GM21447 (cell line): ENCODE results near the gene FLYWCH2.
"Not testable (repeated sequence)": the region's sequence is repeated elsewhere in the genome, so short reads cannot be mapped to it uniquely, and the experiment has no call there.

ENCODE experiments used
- ATAC-seq: cut with Tn5 transposase; IDR thresholded peaks from one replicate; pipeline ENCODE4 v1.9.1; 2021; ENCODE audit not compliant: unreplicated experiment

Gene FLYWCH2

DNA sequence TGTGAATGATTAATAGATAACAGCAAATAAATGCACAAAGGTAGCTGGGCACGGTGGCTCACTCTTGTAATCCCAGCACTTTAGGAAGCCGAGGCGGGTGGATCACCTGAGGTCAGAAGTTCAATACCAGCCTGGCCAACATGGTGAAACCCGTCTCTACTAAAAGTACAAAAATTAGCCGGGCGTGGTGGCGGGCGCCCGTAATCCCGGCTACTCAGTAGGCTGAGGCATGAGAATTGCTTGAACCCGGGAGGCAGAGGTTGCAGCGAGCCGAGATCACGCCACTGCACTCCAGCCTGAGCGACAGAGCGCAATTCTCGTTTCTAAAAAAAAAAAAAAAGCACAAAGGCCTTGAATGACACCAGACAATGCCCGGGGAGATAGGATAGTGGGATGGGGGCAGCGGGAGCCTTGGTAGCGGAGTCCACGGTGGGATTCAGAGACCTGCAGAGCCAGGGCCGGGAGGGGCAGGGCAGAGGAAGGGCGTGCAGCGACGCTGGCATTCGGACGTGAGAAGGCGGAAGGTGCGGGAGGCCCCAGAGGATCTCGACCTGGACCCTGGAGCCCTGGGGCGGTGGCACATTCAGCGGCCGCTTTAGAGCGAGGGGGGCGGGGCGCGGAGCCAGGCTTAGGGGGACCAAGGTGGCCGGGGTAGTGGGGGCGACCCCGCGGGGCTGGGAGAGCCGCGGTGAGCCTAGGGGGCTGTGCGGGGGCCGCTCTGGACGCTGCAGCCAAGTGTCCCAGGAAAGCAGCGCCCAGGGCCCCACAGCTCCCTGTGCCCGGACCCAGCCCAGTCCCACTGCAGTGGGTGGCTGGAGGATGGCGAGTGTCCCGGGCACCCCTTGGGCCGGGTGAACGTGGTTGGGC is 999 bp upstream of the FLYWCH2 start:
- ATAC-seq, result peak; percentile 11

DNA sequence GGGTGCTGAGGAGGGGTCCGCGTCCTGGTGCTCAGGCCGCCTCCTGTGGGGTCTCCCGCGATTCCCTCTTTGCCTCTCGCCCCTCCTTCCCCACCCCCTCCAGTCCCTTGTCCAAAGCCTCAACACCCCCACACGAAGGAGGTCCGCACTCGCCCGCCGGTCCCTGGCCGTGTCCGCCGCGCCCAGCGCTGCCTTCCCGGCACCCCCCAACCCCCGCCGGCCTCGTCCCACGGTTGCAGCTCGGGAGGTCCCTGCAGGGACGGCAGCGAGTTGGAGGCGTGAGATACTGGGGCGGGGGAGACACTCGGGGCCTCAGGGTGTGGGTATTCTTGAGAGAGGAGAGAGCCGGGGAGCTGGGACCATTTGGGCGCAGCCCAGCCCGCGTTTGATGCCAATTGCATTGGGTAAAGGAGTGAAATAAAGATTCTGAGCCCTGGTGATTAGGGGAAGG is 468 bp downstream of the FLYWCH2 start:
- no peak for ATAC-seq

DNA sequence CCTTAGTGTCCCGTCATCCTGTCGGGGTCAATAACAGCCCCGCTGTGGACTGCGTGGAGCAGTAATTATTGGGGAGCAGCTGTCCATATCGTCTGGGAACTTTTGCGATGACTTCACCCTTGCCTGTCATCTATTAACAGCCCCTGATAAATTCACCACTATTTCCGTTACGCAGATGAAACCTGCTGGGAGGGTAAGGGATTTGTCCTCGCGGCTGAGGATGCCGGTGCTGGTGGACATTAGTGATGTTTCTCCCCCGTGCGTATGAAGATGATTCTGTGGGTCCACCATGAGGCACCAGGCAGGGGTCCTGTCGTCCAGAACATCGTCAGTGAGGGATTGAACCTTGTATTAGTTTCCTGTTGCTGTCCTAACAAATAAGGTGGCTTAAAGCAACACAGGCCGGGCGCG is 1.0 kb downstream of the FLYWCH2 start:
- ATAC-seq, result no peak

DNA sequence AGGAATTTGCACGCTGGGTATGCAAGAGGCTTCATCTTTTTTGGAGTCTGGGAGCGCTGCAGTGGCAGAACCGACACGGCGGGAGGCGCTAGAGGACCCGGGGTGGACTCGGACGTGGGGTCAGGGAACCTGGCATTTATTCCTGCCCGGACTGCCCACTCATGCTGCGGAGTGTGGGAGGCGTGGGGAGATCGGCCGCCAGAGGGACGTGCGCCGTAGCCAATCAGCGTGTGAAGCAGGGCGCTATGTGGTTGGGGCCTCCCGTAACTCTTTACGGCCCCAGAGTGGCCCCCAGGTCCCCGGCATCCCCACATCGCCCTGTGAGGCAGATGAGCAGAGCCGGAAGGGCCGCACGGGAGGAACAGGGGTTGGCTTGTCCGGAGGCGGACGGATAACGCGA is 11.2 kb downstream of the FLYWCH2 start:
- ATAC-seq, result no peak

DNA sequence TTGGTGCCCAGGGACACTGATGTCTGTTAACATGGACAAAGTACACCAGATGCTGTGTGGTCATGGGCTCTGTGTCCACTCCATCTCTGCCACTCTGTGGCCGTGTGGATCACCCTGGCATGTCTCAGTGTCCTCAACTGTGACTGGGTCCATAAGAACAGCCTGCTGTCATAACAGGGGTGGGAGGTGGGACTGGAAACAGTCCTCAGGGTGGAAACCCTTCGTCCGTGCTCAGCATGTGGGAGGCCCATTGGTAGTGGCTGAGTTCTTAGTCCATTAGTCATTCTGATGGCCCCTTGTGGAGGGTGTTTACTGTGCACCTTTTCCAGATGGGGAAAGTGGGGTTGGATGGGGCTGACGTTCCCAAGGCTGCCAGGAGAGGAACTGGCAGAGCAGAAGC is 12.8 kb downstream of the FLYWCH2 start:
- ATAC-seq, result no peak

DNA sequence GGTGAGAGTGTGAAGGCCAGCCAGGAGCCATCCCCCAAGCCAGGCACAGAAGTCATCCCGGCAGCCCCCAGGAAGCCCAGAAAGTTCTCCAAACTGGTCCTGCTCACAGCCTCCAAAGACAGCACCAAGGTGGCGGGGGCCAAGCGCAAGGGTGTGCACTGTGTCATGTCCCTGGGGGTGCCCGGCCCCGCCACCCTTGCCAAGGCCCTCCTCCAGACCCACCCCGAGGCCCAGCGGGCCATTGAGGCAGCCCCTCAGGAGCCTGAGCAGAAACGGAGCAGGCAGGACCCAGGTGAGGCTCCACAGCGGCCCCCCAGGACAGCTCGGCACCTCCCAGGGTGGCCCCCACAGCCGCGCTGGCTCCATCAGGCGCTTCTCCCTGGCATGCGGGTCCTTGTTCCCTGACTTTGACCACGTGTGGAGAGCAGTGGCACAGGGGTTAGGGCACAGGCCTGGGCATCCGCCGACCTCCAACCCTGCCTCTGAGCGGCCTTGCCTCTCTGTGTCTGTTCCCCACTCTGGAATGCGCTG is 13.5 kb downstream of the FLYWCH2 start:
- no peak for ATAC-seq

DNA sequence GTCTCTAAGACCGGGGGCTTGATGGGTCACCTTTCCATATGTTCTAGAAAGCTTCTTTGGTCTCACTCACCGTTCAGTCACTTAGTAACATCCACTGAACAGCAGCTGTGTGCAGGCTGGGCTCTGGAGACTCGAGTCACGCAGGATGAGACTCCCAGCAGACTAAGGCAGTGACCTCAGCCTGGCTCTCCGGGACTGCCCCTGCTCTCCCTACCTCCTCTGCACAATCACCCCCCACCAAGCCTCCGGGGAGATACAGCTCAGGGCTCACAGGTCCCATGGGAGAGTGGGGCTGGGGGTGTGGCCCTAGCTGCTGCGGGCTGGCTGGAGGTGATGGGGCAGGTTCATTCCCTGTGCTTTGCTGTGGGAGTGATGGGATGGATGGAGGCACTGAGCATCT is 14.1 kb downstream of the FLYWCH2 start:
- peak; percentile 78 for ATAC-seq

DNA sequence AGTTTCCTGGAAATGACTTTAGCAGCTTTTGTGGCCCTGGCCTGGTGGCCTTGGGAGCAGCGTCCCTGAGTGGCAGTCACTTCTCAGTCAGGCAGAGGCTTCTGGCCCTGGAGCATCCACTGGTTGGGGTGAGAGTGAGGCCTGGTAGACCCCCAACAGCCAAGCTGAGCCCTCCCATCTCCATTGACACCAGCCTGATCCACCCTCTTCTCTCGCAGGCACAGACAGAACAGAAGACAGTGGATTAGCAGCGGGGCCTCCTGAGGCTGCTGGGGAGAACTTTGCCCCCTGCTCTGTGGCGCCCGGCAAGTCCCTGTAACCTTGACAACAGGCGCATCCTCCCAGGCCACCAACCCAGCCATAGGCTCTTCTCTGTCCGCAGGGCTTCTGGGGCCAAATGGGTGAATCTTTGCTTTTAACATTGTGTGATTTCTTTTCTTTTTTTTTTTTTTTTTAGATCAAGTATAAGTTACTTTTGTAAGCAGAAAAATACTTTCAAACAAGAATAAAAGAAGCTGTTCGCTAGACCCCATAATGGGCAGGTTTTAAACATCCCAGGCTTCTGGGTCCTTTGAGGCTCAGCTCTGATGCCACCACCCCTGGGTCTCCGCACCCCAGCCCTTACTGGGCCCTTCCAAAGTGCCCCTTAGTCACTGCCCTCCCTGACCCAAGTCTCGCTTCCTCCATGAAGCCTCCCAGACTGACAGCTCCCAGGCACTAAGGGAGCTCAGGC is 16.0 kb downstream of the FLYWCH2 start:
- ATAC-seq, result no peak

DNA sequence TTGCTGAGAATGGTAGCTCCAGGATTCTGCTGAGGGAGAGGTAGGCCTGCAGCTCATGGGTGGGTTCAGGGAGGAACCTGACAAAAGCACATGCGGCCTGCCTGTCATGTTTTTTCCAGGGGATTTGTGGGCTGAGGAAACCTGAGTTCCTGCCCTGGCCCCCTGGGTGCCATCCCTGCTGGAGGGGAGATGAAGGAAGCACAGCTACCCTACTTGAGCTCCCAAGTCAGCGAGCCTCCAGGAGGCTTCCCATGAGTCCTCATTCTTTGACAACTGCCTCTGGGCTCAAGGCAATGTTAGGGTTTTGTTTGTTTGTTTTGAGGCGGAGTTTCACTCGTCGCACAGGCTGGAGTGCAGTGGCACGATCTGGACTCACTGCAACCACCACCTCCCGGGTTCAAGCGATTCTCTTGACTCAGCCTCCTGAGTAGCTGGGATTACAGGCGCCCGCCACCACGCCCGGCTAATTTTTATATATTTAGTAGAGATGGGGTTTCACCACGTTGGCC is 16.6 kb downstream of the FLYWCH2 start:
- no peak for ATAC-seq

DNA sequence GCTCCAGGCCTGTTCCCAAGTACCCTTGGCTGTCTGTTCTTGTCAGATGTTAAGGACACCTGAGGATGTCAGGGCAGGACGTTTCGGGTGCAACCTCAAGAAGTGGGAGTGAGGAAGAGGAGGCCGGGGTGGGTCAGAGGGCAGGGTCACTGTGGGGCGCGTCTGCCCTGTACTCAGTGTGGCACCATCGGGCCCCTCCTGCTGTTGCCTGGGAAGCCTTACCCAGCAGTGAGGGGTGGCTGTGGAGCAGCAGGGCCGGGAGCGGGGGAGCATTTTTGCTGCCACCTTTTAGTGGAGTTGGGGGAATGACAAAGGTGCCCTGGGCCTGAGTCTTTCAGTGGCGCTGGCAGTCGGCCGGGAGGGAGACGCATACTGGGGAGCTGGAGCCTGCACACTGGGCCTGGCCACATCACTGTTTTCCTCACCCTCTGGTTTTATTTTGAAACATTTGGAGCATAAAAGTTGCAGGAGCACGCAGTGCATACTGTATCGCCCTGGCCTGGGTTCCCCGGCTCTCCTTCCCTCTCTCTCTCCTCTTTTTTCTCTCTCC is 17.6 kb downstream of the FLYWCH2 start:
- ATAC-seq, result no peak

DNA sequence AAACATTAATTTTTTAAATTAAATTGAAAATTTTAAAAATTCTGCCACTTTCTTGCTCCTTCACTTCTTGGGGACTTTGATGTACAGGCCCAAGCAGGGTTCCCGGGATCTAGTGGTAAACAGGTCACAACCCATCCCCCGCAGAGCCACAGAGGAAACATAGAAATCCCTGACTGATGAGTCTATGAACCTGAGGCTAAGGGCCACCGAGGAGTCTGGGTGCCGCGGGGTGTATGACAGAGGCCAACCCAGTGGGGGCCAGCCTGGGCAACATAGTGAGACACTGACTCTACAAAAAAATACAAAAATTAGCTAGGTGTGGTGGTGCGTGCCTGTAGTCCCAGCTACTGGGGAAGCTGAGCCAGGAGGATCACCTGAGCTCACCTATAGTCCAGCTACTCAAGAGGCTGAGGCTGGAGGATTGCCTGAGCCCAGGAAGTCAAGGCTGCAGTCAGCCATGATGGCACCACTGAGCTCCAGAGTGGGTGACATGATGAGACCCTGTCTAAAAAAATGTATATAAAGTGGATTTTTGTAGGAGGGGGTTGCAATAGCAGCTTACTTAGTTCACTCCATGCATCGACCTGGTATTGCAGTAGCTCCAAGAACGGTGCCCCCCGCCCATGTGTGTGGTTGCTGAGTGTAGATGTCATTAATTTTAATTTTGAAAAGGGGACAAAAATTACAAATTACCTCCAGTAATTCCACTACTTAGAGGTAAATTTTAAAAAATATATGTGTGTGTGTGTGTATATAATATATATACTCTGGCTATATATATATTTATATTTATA is 19.5 kb downstream of the FLYWCH2 start:
- ATAC-seq, result no peak

DNA sequence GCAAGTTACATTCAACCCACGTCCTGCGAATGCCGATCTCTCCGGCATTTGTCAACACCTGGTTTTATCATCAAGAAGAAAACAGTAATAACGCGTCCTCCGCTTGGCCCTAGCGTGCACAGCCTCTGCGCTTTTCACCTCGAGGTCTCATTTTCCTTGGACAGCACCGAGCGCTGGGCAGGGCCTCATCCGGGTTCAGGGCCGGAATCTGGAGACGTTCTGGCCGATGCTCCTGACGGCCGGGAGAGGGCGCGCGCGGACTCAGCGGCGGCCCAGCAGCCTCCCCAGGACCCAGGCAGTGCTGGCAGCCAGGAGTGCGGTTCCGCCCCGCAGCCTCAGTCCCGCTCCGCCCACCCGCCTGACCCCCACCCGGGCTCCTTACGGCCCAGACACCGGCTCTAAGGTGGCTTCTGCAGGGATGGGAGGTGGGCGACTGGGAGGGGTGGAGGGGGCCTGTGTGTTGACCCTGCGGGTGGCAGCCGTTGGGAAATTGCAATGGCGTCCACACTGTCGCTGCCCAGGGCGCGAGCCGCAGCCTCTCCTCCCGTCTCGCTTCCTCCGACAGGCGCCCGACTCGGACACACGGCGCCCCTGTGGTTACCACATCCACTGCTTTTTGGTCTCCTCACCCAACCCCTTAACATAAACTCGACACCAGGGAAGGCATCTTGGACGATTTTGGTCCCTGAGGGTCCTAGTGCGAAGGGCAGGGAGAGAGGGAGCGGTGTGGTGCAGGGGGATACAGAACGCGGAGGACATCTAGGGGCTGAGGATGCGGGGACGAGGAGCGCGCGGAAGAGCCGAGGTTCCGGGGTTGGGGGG is 21.3 kb downstream of the FLYWCH2 start:
- peak; percentile 2 for ATAC-seq

DNA sequence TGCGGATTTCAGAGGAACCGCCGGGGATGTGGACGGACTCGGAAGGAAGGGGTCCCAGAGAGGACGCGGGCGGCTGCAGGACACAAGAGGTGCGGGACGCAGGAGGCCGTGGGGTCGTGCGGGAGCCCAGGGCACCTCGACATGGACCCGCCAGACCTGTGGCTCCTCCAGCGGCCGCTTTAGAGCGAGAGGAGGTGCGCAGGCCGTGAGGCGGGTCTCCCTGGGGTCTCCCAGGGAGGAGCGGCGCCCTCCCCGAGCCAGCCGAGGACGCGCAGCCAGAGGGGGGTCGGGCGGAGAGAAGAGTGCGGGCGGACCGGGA is 21.9 kb downstream of the FLYWCH2 start:
- ATAC-seq, result no peak

DNA sequence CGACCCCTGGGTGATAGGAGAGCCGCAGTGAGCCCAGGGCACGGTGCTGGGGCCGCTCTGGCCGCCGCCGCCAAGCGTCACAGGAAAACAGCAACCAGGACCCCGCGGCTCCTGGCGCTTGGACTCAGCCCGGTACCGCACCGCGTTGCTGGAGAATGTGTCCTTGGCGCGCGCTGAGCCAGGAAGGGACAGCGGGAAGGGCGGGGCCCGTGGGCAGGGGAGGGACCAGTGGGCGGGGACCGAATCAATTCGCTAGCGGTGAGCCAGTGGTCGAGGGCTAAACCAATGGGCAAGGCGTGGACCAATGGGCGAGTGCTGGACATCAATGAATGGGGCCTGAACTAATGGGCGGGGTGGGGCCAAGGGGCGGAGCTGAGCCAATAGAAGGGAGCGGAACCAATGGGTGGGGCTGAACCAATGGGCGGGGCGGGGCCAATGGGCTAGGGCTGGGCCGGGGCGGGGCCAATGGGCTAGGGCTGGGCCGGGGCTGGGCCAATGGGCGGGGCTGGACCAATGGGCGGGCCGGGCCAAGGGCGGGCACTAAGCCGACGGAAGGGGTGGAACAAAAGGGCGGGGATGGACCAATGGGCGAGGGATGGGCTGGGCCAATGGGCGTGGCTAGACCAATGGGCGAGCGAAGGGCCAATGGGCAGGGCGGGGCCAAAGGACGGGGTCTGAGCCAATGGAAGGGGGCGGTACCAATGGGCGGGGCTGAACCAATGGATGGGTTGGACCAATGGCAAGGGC is 22.4 kb downstream of the FLYWCH2 start:
- ATAC-seq, result peak; percentile 66

DNA sequence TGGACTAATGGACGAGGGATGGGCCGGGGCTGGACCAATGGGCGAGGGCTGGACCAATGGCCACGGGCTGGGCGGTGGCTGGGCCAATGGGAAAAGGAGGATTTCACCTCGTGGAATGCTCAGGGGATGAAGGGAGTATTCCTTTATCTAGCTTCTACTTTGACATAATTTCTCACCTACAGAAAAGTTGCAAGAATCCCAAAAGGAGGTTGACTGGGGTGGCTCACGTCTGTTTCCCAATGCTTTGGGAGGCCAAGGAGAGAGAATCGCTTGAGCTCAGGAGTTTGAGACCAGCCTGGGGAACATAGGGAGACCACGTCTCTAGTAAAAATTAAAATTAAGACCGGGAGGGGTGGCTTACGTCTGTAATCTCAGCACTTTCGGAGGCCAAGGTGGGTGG is 23.0 kb downstream of the FLYWCH2 start:
- ATAC-seq, result no peak

DNA sequence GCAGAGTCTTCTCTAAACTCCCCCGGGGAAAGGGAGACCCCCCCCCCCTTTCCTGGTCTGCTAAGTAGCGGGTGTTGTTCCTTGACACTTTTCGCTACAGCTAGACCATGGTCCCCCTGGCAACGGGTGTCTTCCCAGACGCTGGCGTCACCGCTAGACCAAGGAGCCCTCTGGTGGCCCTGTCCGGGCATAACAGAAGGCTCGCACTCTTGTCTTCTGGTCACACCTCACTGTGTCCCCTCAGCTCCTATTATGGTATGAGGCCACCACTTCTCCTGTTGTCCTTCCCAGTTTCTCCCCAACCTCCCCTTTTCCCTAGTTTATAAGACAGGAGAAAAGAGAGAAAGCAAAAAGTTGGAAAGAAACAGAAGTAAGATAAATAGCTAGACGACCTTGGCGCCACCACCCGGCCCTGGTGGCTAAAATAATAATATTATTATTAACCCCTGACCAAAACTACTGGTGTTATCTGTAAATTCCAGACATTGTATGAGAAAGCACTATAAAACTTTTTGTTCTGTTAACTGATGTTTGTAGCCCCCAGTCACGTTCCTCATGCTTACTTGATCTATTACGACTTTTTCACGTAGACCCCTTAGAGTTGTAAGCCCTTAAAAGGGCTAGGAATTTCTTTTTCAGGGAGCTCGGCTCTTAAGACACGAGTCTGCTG is 24.2 kb downstream of the FLYWCH2 start:
- not testable (repeated sequence) for ATAC-seq

DNA sequence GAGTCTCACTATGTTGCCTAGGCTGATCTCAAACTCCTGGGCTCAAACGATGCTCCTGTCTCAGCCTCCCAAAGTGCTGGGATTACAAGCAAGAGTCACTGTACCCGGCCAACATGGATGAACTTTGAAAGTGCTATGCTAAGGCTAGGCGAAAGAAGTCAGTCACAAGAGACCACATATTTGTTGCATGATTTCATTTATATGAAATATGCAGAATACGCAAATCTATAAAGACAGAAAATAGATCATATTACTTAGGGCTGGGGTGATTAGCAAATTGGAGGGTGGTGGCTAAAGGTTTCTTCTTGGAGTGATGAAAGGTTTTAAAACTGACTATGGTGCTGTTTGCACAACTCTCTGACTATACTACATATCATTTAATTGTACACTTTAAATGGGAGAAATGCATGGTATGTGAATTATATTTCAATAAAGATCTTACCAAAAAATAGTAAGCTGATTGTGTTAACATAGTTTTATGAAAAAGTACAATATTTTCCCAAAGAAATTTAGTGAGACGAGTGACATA is 27.5 kb downstream of the FLYWCH2 start:
- ATAC-seq, result no peak

DNA sequence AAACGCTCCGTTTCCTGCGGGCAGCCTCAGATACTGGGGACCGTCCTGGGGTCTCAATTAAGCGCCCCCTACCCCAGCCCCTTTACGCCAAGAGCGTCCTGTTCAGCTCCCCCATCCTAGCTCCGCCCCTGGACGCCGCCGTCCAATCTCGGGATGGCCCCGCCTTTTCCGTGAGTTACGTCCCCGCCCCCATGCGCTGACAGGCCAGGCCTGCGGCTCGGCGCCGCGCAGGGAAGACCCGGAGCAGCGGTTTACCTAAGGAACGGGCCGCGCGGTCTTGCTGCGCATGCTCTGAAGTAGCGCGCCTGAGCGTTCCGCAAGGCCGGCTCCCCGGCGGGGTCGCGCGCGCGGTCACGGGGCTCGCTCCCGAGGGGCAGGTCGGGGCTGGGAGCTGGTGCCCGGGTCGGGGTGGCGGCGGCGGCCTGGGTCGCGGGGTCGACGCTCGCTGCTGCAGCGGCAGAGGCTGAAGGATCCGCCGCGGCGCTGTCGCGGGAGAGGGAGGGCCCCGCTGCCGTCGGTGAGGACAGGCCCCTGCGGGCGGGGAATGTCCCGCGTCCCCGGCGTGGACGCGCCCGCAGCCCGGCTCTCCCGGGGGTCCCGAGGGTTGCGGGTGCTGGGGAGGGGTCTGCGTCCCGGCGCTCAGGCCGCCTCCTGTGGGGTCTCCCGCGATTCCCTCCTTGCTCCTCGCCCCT is 28.8 kb downstream of the FLYWCH2 start, which contains the start of gene FLYWCH1:
Gene FLYWCH1, plus strand, starts transcription at position 294 of the 692 bp plus-strand sequence. CDS start 17,755 bp downstream, outside the sequence.
- peak; percentile 92 for ATAC-seq
